HG03139 (cell line): ENCODE measurements around the gene MEIS3.

Experiments
- ATAC-seq: cut with Tn5 transposase; IDR thresholded peaks from one replicate; pipeline ENCODE4 v1.9.1; 2021; ENCODE audit not compliant: unreplicated experiment

Gene MEIS3

DNA sequence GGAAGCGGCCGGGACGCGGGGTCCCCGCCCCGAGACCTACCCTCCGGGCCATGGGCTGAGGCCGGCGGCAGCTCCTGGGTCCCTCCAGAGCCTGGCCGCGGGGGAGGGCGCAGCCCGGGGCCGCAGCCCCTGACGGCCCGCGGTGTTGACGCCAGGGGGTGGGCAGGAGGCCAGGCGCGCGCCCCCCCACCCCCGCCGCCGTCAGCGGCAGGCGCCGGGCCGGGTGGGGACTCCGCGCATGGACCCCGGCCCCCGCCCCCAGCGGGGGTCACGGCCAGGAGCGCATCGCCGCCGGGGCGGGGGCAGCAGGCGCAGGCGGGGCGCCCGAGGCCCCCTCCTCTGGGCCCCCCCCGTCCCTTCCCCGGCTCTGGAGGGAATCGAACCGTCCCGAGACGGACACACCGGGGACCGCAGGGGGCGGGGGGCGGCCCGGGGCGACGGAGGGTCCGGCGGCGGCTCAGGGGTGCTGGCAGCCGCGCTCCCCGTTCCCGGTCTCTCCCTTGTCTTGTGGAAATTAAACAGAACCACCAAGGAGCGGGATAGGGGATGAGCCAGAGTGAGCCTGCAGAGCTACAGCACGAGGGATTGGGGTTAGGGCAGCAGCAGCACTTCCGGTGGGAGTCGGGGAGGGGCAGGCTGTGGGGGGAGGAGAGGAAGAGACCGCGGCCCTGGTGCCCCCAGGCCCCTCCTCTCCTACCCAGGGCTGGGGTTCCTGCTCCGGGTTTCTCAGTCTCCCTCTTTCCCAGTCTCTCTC is at the start of gene MEIS3:
TSS of gene MEIS3 (minus strand) at position 498 of the 754 bp plus-strand sequence. CDS start at position 52, 446 bp downstream.
- ATAC-seq = no peak

DNA sequence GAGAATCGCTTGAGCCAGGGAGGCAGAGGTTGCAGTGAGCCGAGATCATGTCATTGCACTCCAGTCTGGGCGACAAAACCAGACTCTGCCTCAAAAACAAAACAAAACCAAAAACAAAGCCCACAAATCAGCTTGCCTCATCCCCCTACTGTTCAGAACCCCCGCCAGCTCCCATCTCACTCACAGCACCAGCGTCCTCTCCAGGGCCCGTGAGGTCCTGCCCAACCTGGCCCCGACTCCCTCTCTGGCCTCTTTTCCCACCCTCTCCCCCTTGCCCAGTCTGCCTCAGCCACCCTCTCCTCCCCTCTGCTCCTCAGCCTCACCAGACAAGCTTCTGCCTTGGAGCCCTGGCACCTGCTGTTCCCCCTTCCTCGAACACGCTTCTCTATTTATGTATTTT is 48.6 kb upstream of the MEIS3 start:
- ATAC-seq = no peak

GRCh38 chr19:47465957-47466356 is 46.6 kb upstream of the MEIS3 start:
- no peak for ATAC-seq

DNA sequence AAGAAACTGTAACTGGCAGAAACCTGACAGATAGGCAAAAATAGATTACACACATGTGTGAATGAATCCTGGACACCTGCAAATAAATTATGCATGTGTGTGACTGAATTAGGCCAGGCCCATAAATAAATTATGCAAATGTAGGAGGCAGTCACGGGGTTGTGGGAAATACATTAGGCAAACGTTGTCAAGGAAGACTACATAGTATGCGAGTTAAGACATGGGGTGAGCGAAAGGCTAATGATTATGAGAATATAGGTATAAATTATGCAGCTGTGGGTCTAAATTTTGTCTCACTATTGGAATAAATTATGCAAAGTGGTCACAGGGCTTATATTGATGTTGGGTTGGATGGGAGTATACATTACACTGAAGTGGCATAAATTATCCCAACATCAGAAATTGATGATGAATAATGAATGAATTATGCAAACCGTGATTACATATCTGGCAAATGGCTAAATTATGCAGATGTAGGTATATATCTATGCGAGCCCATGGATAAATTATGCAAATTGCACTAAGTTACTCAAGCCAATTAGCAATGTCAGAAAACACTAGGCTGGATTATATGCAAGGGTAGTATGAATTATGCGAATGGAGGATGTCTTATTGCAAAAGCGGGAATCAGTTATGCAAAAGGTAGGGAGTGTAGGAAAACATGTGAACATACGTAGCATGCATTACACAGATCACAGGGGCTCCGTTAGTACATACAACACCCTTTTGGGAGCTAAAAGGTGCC is 45.5 kb upstream of the MEIS3 start:
- ATAC-seq = no peak

DNA sequence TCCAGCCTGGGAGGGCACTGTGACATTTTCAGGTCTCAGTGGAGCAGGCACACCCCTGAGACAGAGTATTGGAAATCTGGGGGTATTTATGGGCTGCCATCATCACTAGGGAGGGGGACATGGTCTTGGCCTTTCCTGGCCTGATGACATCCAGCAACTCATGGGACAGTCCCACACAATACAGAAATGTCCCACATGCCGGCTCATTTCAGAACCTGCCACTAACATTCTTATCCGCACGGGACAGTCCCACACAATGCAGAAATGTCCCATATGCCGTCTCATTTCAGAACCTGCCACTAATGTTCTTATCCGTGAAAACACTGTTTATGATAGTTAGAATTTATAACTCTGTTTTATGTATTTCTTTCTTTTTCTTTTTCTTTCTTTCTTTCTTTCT is 42.5 kb upstream of the MEIS3 start:
- ATAC-seq = no peak

GRCh38 chr19:47459477-47459876 is 40.1 kb upstream of the MEIS3 start:
- ATAC-seq = no peak

GRCh38 chr19:47458672-47459071 is 39.3 kb upstream of the MEIS3 start:
- ATAC-seq = no peak

DNA sequence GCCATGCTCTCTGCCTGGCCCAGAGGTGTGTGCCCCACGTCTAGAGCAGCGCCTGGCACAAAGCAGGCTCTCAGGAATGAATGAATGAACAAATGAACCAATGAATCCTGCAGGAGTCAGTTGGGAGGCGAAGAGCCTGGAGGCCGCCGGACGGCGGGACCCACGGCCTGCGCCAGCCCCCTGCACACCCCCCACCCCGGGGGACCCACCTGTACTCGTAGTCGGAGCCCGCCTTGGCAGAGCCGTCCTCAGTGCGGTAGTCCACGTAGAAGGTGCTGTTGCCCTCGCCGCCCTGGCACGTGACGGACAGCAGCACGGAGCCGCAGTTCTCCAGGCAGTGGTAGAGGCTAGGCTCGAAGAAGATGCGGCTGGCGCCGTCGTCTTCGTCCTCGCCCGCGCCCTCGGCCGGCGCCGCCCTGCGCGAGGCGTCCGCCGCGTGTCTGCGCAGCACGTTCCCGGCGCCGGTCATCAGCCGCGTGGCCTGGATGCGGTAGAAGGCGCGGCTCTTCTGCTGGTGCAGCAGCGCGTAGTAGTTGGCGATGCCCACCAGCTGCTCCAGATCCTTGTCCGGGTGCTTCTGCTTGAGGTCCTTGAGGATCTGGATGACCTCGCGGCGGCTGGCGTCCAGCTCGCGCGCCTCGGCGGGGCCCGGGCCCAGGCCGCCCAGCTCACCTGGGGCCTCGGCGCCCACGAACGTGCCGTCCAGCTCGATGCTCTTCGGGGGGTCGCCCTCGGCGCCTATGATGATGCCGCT is 37.6 kb upstream of the MEIS3 start:
- no peak for ATAC-seq

DNA sequence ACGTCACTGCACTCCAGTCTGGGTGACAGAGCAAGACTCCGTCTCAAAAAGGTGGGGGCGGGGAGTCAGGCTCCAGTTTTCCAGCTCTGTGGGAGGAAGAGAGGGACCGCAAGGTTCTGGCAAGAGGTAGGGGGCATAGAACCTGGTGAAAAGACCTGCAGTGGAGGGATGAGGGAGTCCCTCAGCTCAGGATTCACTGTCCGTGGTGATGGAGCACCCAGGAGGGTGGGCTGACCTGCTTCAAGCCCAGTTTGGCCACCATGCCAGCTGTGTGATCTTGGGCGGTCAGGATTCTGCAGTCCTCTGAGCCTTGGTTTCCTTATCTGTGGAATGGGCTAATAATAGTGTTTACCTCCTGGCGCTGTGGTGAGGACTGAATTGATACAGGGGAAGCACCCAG is 31.2 kb upstream of the MEIS3 start:
- ATAC-seq = no peak

DNA sequence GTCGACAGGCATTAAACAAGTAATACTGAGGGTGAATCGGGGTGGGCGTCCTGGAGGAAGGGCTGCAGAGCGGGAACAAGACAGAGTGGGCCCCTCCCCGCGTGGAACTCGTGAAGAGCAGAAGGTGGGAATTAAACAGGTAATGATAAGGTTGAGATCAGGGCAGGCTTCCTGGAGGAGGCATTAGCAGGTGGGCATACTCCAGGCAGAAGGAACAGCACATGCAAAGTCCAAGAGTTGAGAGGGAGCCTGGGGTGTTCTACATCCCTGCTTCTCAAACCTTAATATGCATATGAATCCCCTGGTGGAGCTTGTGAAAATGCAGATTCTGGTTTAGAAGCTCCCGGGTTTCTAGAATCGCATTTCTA is 29.0 kb upstream of the MEIS3 start:
- ATAC-seq = no peak

DNA sequence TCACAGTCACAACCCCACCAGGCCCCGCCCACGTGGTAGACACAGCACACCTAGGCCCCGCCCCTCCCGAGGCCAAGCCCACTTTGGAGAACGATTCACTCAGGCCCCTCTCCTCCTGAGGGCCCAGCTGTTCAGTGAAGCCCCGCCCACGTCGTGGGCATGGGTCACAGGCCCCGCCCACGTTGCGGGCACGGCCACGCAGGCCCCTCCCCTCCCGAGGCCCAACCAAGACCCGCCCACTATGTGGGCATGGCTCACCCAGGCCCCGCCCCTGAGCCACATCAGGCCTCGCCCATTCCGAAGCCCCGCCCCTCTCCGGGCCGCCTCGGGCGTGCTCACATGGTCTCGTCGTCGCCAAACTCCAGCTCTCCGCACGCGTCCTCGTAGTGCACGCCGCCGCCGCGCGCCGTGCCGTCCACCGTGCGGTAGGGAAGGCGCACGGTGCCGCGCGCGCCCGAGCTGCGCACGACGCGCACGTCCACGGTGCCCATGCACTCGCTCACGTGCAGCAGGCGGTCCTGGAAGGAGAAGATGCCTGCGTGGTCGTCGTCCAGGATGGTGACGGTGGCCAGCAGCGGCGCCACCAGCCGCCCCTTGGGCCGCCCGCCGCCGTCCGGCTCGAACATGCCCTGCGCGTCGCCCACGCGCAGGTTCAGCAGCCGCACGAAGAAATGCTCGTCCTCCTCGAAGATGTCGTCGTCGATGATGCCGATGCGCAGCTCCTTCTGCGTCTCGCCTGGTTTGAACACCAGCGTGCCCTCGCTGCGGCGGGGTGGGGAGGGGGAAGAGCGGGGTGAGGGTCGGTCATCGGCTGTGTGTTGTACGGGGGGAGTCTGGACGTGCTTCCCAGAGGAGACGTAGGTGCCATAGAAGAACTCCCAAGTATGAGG is 28.4 kb upstream of the MEIS3 start:
- ATAC-seq = no peak

DNA sequence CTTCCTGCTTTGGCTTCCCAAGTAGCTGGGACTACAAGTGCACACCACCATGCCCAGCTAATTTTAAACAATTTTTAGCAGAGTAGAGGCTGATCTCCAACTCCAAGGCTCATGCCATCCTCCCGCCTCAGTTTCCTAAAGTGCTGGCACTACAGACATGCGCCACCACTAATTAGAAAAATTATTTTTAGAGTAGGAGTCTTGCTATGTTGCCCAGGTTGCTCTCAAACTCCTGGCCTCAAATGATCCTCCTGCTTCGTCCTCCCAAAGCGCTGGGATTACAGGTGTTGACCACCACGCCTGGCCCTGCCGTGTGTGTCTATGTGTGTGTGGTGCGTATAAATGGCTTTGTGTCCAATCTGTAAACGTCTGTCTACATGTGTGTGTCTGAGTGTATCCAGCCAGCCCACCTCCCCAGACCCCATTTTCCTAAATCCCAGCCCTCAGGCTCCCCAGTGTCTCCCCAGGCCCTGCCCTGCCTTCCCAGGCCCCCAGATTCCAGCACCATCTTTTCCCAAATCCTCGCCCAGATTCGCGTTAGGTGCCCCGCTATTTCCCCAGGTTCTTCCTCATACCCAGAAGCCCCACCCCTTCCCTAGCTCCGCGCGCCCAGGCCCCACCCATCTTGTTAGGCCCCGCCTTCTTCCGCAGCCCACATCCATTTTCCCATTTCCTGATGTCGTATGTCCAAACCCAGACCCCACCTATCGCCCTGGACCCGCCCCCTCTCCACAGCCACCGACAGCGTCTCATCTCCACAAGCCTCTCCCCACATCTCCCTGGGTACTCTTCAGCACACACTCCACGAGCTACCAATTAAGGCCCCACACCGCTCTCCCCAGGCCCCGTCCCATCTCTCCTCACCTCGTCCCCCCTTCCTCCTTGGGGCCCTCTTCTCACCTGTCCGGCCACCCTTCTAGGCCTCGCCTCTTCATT is 27.5 kb upstream of the MEIS3 start:
- ATAC-seq = no peak

DNA sequence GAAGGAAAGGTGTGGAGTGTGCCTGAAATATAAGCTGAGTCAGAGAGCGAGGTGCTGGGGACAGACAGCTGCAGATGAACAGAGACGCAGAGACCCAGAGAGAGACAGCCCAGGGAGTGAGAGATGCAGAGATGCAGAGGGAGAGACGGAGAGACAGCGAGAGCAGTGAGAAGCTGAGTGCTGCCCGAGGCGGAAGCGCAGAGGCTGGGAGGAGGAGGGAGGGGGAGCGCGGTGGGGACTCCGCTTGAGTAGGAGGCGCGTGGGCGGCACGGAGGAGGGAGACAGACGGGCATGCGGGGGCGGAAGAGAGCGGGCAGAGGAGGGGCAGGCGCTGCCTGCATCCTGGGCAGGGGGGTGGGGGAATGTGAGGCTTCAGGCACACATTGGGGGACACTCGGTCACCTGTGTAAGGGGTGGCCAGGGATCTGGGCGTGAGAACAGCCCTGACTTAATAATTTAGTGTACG is 26.6 kb upstream of the MEIS3 start:
- ATAC-seq = no peak

GRCh38 chr19:47445527-47445926 is 26.2 kb upstream of the MEIS3 start:
- ATAC-seq = no peak

GRCh38 chr19:47444388-47444821 is 25.1 kb upstream of the MEIS3 start:
- no peak for ATAC-seq

GRCh38 chr19:47443331-47443730 is 24.0 kb upstream of the MEIS3 start:
- no peak for ATAC-seq

DNA sequence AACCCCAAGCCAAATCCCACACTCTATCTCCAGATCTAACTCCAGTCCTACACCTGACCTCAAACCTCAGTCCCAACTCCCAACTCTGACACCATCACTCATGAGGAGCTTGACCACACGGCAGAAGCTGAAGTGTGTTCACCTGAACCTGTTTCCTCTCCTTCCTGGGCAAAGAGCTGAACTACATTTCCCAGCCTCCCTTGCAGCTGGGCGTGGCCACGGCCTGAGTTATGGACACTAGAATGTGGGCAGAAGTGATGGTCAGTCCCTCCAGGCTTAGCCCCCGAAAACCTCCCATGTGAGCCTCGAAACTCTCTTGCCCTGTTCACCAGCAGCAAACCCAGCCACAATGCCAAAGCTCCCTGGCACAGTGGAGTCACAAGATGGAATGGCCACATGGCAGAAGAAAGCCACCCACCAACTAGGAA is 19.5 kb upstream of the MEIS3 start:
- no peak for ATAC-seq

DNA sequence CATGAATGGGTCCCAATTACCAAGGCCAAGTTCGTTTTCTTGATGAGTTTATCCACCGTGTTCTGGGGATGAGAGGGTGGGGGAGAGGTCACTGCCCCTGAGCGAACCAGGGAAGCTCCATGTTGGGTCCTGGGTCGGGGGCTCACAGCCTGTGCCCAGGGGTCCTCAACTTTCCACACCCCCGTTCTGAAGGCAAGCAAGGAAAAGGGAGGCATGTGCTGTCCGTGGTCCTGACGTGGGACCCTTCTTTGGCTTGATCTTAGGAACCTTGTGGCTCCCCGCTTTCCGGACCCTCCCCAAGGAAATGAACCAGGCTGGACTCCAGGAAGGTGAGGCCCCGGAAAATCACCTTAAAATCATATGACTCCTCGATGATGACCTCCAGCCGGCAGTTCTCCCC is 18.2 kb upstream of the MEIS3 start:
- ATAC-seq = no peak

GRCh38 chr19:47436712-47437401 is 17.5 kb upstream of the MEIS3 start:
- ATAC-seq = no peak
